Measurements from ENCODE around the gene TSPOAP1.
A peak's percentile ranks its signal among the peaks of the same experiment; 100 is the strongest.

Gene TSPOAP1

GRCh38 chr17:58265902-58266875, 62.4 kb downstream of the TSPOAP1 start:
- no peak overlapping the region for H3K27ac ChIP-seq
- TF ChIP-seq CTCF (conservative IDR thresholded peaks at IDR 0.05), result no peak

GRCh38 chr17:58265271-58265670, 63.3 kb downstream of the TSPOAP1 start:
- no peak overlapping the region for H3K27ac ChIP-seq
- no peak for TF ChIP-seq CTCF (conservative IDR thresholded peaks at IDR 0.05)

DNA sequence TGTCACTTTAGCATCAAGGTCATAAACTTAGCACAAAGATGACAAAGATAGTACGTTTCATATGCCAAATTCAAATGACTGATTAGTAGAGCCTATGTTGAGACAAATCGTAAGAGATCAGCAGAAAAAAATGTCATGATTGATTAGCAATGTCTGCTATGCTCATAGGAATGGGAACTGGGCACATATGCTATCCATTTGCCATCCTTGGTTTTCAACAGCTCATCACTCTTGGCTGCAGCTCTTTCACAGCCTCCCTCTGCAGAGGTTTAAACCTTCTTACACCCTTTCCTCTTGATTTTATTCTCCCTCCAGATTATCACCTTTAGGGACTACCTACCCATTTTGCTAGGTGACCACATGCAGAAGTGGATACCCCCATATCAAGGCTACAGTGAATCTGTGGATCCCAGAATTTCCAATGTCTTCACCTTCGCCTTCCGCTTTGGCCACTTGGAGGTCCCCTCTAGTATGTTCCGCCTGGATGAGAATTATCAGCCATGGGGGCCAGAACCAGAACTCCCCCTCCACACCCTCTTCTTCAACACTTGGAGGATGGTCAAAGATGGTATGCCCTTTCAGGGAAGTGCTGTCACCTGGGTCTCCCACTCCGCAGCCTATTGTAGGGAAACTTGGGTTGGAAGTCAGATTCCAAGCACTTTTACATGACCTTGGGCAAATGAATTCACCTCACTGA, 64.0 kb downstream of the TSPOAP1 start:
- H3K27ac ChIP-seq, result no peak overlapping the region
- TF ChIP-seq CTCF (conservative IDR thresholded peaks at IDR 0.05), result no peak

GRCh38 chr17:58263773-58264172, 64.8 kb downstream of the TSPOAP1 start:
- no peak overlapping the region for H3K27ac ChIP-seq
- TF ChIP-seq CTCF (conservative IDR thresholded peaks at IDR 0.05), result no peak

- no peak overlapping the region for H3K27ac ChIP-seq
- TF ChIP-seq CTCF (conservative IDR thresholded peaks at IDR 0.05), result no peak
Observed at GRCh38 chr17:58262149-58262548, 66.4 kb downstream of the TSPOAP1 start.

DNA sequence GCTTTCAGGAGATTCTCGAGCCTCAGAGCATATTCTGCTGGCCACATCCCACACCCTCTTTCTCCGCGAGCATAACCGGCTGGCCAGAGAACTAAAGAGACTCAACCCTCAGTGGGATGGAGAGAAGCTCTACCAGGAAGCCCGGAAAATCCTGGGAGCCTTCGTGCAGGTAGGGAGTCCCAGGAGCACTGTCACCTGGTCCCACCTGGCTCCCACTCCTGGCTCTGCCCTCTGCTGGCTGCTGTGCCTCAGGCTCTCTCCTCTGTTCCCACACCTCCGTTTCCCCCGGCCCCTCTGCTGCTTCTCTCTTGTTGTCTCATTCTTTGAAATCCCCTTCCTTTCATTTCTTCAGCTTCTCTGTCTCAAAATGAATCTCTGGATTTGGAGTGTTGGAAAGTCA, 73.8 kb downstream of the TSPOAP1 start:
- TF ChIP-seq CTCF (conservative IDR thresholded peaks at IDR 0.05), result peak; percentile 62

GRCh38 chr17:58253082-58253481, 75.5 kb downstream of the TSPOAP1 start:
- no peak overlapping the region for H3K27ac ChIP-seq
- TF ChIP-seq CTCF (conservative IDR thresholded peaks at IDR 0.05), result no peak

More for the DNA sequence above, 73.8 kb downstream of the TSPOAP1 start:
- H3K27ac ChIP-seq, result no peak overlapping the region

All from VCaP (cell line).